ENCODE measurements around the gene RCL1.

Gene RCL1

DNA sequence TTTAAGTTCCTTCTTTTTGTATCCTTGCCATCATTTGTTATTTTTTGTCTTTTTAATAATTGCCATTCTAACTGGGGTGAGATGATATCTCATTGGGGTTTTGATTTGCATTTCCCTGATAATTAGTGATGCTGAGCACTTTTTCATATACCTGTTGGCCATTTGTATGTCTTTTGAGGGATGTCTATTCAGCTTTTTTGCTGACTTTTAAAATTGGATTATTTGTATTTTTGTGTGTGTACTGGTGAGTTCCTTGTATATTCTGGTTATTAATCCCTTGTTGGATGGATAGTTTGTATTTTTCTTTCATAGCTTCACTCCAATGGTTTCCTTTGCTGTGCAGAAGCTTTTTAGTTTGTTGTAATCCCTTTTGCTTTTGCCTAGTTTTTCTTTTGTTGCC is 19.1 kb downstream of the RCL1 start:
- Mint-ChIP-seq H3K27ac (no peak overlapping the region), H3K4me1 (ENCODE audit: low read depth) (peaks cover 29% of the 10 kb centered on the region)

DNA sequence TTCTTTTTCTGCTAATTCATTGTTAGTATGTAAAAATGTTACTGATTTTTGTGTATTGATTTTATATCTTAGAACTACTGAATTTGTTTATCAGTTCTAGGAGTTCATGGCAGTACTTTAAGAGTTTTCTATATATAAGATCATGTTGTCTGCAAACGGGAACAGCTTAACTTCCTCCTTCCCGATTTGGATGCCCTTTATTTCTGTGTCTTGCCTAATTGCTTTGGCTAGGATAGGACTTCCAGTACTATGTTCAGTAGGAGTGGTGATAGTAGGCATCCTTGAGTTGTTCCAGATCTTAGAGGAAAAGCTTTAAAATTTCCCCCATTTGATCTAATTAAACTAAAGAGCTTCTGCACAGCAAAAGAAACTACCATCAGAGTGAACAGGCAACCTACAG is 20.1 kb downstream of the RCL1 start:
- Mint-ChIP-seq H3K27ac (no peak overlapping the region), H3K4me1 (ENCODE audit: low read depth) (peaks cover 29% of the 10 kb centered on the region), H3K4me3 (no peak overlapping the region), H3K9me3 (peaks cover 24% of the 10 kb centered on the region), H3K36me3 (ENCODE audit: low read depth) (peaks cover 30% of the 10 kb centered on the region), H3K27me3 (ENCODE audit: low read depth) (no peaks in the 10 kb centered on the region)
- DNase-seq (ENCODE audit: low spot score): no peak

More for the DNA sequence above, 19.1 kb downstream of the RCL1 start:
- H3K4me3 Mint-ChIP-seq: no peak overlapping the region
- no peak for DNase-seq (ENCODE audit: low spot score)
- H3K36me3 Mint-ChIP-seq (ENCODE audit: low read depth): peaks cover 36% of the 10 kb centered on the region
- peaks cover 32% of the 10 kb centered on the region for H3K9me3 Mint-ChIP-seq
- no peaks in the 10 kb centered on the region for H3K27me3 Mint-ChIP-seq (ENCODE audit: low read depth)

DNA sequence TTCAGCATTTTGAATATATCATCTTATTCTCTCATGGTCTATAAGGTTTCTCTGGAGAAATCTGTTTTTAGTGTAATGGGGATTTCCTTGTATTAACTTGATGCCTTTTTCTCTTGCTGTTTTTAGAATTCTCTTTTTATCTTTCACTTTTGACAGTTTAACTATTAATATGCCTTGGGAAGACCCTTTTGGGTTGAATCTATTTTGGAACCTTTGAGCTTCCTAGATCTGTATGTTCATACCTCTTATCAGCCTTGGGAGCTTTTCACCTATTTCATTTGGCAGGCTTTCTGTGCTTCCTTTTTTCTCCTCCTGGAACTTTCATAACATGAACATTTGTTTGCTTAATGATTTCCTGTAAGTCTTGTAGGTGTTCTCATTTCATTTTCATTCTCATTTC is 22.2 kb downstream of the RCL1 start:
- H3K27me3 Mint-ChIP-seq (ENCODE audit: low read depth): no peaks in the 10 kb centered on the region
- peak overlapping the region; percentile 24 for H3K4me3 Mint-ChIP-seq
- DNase-seq (ENCODE audit: low spot score): no peak
- peaks cover 22% of the 10 kb centered on the region for H3K9me3 Mint-ChIP-seq
- H3K4me1 Mint-ChIP-seq (ENCODE audit: low read depth): peaks cover 23% of the 10 kb centered on the region
- H3K27ac Mint-ChIP-seq: peak overlapping the region; percentile 49
- H3K36me3 Mint-ChIP-seq (ENCODE audit: low read depth): peaks cover 22% of the 10 kb centered on the region

DNA sequence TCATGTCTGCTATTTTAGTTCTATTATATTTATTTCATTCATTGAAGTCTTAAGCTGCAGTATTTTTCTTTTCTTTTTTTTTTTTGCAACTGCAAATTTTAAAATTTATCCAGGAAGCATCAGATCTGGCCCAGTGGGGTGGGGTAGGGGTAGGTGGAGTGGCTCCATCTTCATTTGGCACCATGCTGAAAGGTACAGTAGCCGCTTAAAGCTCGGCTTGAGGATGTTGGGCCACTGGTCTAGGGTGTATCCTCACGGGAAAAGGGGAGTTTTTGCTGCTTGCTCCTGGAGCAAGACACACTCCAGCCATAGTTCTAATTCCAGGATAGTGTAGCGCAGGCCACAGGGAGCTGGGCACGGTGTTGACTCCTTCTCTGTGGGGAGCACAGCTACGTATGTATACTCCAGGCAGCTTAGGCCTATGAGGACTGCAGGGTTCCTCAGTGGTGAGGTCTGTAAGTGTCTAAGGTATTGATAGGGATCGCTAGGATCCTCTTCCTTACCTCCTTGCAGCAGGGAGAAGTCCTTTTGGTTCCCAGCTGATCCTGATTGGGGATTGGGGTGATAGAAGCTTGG is 22.7 kb downstream of the RCL1 start:
- H3K36me3 Mint-ChIP-seq (ENCODE audit: low read depth): peaks cover 20% of the 10 kb centered on the region
- H3K27me3 Mint-ChIP-seq (ENCODE audit: low read depth): no peaks in the 10 kb centered on the region
- H3K27ac Mint-ChIP-seq: peak overlapping the region; percentile 49
- peaks cover 23% of the 10 kb centered on the region for H3K4me1 Mint-ChIP-seq (ENCODE audit: low read depth)
- H3K9me3 Mint-ChIP-seq: peaks cover 22% of the 10 kb centered on the region
- peak; percentile 0 for DNase-seq (ENCODE audit: low spot score)
- peak overlapping the region; percentile 24 for H3K4me3 Mint-ChIP-seq

DNA sequence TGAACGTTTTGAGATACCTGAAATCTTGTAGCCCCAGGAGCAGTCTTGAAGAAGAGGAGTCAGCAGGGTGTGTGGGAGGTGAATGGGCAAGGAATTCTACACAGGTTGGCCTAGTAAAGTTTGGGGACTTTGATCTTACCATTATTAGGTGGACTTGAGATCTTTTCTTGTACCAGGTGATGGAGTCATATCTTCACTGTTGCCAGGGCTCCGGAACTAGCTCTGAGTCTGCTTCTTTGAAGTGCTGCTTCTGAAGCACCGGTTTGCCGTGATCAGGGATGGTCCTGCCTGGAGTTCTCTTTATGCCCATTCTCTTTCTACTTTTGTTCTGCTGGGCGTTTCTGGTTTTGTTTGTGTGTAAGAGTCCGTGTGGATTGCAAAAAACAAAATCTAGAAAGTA is 27.4 kb downstream of the RCL1 start:
- Mint-ChIP-seq H3K36me3 (ENCODE audit: low read depth) (peaks cover 4% of the 10 kb centered on the region), H3K9me3 (peaks cover 5% of the 10 kb centered on the region), H3K27ac (no peak overlapping the region), H3K27me3 (ENCODE audit: low read depth) (no peaks in the 10 kb centered on the region), H3K4me1 (ENCODE audit: low read depth) (peaks cover 22% of the 10 kb centered on the region), H3K4me3 (no peak overlapping the region)
- peak; percentile 0 for DNase-seq (ENCODE audit: low spot score)

DNA sequence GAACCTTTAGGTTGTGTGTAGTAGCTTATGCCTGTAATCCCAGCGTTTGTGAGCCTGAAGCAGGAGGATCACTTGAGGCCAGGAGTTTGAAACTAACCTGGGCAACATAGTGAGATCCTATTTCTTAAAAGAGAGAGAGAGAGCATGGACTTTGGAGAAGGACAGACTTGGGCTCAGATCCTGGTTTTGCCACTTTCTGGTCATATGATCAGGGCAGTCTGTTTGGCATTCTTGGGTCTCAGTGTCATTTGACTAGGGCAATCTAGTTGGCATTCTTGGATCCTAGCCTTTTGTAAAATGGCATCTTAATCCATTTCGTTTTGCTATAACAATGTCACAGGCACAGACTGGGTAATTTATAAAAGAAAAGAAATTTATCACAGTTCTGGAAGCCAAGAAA is 28.4 kb downstream of the RCL1 start:
- Mint-ChIP-seq H3K27me3 (ENCODE audit: low read depth) (no peaks in the 10 kb centered on the region), H3K27ac (no peak overlapping the region), H3K4me1 (ENCODE audit: low read depth) (peaks cover 13% of the 10 kb centered on the region), H3K9me3 (peaks cover 1% of the 10 kb centered on the region), H3K36me3 (ENCODE audit: low read depth) (peaks cover 4% of the 10 kb centered on the region), H3K4me3 (no peak overlapping the region)
- DNase-seq (ENCODE audit: low spot score): peak; percentile 1

DNA sequence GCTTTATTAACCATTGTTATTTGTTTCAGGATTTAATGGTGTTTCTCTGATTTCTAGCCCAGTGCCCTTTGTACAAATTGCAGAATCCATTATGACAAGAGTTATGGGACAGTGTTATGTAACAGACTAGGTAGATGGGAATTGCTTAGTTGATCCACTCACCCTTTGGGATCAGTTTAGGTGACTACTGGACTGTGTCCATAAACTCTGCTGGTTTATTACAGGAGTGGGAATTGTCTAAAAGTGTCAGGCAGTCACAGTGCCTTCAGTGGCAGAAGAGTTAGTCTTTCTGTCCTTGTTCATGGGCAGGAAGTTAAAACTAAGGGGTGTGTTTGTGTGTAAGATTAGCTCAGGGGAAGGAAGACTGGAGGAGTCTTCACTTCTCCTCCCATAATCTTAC is 29.3 kb downstream of the RCL1 start:
- Mint-ChIP-seq H3K27me3 (ENCODE audit: low read depth) (no peaks in the 10 kb centered on the region), H3K4me1 (ENCODE audit: low read depth) (peaks cover 12% of the 10 kb centered on the region), H3K27ac (no peak overlapping the region), H3K36me3 (ENCODE audit: low read depth) (peaks cover 8% of the 10 kb centered on the region), H3K9me3 (no peaks in the 10 kb centered on the region), H3K4me3 (no peak overlapping the region)
- no peak for DNase-seq (ENCODE audit: low spot score)

DNA sequence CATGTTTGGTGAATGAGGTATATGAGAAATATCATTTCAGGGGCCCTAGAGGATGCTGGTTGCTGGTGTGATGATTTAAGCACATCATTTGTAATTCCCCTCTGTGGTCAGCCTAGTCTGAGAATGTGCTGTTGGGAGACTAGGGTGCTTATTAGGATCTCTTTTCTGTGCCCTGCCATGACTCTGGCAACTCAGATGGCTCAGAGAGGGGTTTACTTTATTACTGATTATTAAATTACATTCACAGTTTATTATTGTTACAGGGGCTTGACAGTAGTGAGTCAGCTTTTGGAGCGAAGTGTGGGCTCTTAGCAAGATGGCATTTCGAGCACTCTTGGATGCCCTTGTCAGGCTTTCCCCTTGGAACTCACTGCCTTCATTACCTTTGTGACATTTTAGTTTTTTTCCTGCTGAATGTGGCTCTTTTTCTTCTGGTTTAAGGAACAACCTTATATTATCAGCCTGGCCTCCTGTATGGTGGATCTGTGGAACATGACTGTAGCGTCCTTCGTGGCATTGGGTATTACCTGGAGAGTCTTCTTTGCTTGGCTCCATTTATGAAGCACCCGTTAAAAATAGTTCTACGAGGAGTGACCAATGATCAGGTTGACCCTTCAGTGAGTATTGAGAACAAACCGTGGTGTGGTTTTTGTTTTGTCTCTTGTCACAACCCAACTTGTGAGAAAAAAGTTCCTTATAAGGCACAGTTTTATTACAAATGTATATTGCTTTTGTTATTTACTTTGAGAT is 33.8 kb downstream of the RCL1 start:
- DNase-seq (ENCODE audit: low spot score): peak; percentile 3
- H3K27me3 Mint-ChIP-seq (ENCODE audit: low read depth): no peaks in the 10 kb centered on the region
- H3K27ac Mint-ChIP-seq: no peak overlapping the region
- no peaks in the 10 kb centered on the region for H3K9me3 Mint-ChIP-seq
- H3K36me3 Mint-ChIP-seq (ENCODE audit: low read depth): peaks cover 13% of the 10 kb centered on the region
- H3K4me1 Mint-ChIP-seq (ENCODE audit: low read depth): peaks cover 9% of the 10 kb centered on the region
- H3K4me3 Mint-ChIP-seq: no peak overlapping the region

DNA sequence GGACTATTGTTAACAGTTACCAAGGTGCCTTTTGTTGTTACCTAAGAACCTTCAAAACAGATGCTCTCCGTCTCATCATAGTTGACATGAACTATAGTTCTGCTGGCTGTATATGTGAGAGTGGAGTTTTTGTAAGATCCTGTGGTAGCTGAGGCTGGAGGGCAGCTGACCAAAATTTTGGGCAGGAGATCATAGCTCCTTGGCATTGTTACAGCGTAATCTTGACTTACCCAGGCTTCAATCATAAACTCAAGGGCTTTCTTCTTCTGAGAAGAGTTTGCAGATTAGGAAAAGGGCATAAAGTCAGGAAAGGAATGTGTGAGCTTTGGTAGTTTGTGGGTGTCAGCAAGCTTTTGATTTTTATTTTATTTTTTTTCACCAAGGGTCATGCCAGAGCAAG is 34.5 kb downstream of the RCL1 start:
- no peak for DNase-seq (ENCODE audit: low spot score)
- Mint-ChIP-seq H3K9me3 (no peaks in the 10 kb centered on the region), H3K4me3 (no peak overlapping the region), H3K27me3 (ENCODE audit: low read depth) (no peaks in the 10 kb centered on the region), H3K36me3 (ENCODE audit: low read depth) (peaks cover 16% of the 10 kb centered on the region), H3K4me1 (ENCODE audit: low read depth) (peaks cover 8% of the 10 kb centered on the region), H3K27ac (no peak overlapping the region)

DNA sequence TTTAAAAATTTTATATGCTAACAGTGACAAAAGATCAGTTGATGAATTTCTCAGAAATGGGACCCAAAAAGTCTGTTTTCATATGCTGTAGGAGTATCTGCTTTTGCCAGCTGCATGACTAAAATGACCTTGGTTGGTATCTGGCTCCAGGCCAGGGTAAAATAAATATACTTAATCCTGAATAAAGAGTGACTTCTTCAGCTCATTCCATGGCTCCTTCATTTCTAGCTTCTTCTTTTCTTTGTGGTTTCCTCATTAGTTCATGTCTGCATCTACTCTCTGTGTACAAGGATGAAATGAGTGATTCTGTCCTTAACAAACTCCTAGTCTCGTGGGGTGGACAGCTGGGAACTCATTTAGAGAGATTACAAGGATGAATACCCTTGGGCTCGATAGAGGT is 36.0 kb downstream of the RCL1 start:
- no peak overlapping the region for H3K27ac Mint-ChIP-seq
- peaks cover 24% of the 10 kb centered on the region for H3K36me3 Mint-ChIP-seq (ENCODE audit: low read depth)
- peaks cover 17% of the 10 kb centered on the region for H3K4me1 Mint-ChIP-seq (ENCODE audit: low read depth)
- DNase-seq (ENCODE audit: low spot score): no peak
- H3K4me3 Mint-ChIP-seq: no peak overlapping the region
- no peaks in the 10 kb centered on the region for H3K9me3 Mint-ChIP-seq
- no peaks in the 10 kb centered on the region for H3K27me3 Mint-ChIP-seq (ENCODE audit: low read depth)

DNA sequence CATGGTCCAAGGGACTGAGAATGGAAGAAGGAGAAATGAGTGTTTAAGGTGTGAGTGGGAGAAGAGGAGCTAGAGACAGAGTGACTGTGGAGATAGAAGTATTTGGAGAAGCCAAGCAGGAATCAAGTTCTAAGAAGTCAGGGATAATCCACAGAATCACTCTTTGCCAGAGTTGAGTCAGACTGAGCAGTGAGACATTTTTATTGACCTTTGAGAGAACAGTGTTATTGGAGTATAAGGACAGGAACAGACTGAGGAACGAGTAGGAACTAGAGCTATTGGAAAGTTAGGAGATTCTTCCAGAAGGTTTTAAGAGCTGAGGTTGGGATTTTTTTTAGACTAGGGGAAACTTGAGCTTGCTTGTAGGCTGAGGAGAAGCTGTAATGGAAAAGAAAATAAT is 37.2 kb downstream of the RCL1 start:
- DNase-seq (ENCODE audit: low spot score): no peak
- no peaks in the 10 kb centered on the region for H3K27me3 Mint-ChIP-seq (ENCODE audit: low read depth)

DNA sequence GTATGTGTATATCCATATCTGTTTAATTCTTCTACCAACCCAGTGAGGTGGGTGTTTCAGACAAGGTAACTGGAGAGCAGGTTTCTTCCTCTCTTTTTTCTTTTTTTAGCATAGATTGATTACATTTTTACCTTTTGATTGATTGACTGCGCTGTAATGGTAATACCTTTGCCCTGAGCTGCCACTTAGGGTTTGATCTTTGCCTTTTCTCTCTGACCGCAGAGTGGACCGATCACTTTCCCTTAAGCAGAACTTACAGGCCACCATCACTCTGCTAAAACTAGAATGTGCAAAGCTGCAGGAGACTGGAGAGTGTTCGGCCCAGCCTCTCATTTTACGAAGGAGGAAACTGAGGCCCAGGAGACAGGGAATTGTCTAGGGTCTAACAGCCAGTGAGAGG is 38.0 kb downstream of the RCL1 start:
- H3K27me3 Mint-ChIP-seq (ENCODE audit: low read depth): no peaks in the 10 kb centered on the region
- no peaks in the 10 kb centered on the region for H3K9me3 Mint-ChIP-seq
- H3K4me3 Mint-ChIP-seq: no peak overlapping the region
- peaks cover 32% of the 10 kb centered on the region for H3K4me1 Mint-ChIP-seq (ENCODE audit: low read depth)
- no peak for DNase-seq (ENCODE audit: low spot score)
- H3K27ac Mint-ChIP-seq: no peak overlapping the region
- peaks cover 33% of the 10 kb centered on the region for H3K36me3 Mint-ChIP-seq (ENCODE audit: low read depth)

More for the DNA sequence above, 37.2 kb downstream of the RCL1 start:
- no peak overlapping the region for H3K4me3 Mint-ChIP-seq
- peaks cover 27% of the 10 kb centered on the region for H3K4me1 Mint-ChIP-seq (ENCODE audit: low read depth)
- no peak overlapping the region for H3K27ac Mint-ChIP-seq
- H3K36me3 Mint-ChIP-seq (ENCODE audit: low read depth): peaks cover 32% of the 10 kb centered on the region
- no peaks in the 10 kb centered on the region for H3K9me3 Mint-ChIP-seq

DNA sequence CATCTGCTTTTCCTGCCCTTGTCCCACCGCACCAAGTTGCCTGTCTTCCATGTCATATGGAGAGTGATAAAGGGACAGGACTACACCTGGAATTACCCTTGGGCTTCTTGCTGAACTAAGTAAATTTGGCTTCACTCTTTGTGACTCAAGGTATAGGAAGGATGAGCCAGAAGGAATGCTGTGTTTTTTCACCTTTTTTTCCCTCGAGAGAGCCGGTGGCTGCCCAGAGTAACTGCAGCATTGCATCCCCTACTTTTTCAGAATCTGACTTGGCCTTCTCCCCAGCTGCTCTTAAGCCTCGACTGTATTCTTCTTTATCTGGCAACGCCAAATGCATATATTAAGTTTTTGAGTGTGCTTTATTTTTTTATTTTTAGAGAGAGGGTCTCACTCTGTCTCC is 38.4 kb downstream of the RCL1 start:
- Mint-ChIP-seq H3K27me3 (ENCODE audit: low read depth) (no peaks in the 10 kb centered on the region), H3K9me3 (no peaks in the 10 kb centered on the region), H3K4me3 (no peak overlapping the region), H3K4me1 (ENCODE audit: low read depth) (peaks cover 33% of the 10 kb centered on the region), H3K36me3 (ENCODE audit: low read depth) (peaks cover 35% of the 10 kb centered on the region), H3K27ac (no peak overlapping the region)
- DNase-seq (ENCODE audit: low spot score): peak; percentile 2

DNA sequence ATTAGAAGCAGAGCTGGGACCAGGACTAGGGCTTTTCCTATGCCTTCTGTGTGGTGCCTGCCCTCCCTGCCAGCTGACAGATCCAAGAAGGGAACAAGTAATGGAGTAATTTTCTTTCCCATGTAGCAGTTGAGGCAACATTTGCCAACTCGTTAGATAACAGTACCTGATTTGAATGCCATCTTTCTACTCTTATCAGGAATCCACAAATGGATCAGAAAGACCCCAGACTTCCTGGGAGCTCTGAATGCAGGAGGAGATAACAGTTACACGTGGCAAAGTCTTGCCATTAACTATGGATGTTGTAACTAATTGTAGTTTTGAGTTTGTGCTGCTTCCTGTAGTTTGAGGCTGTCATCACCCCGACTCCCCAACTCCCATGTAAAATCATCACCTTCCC is 39.2 kb downstream of the RCL1 start:
- DNase-seq (ENCODE audit: low spot score): no peak
- peaks cover 36% of the 10 kb centered on the region for H3K4me1 Mint-ChIP-seq (ENCODE audit: low read depth)
- H3K4me3 Mint-ChIP-seq: no peak overlapping the region

More for the DNA sequence above, 39.2 kb downstream of the RCL1 start:
- Mint-ChIP-seq H3K9me3 (no peaks in the 10 kb centered on the region), H3K27ac (no peak overlapping the region), H3K36me3 (ENCODE audit: low read depth) (peaks cover 36% of the 10 kb centered on the region), H3K27me3 (ENCODE audit: low read depth) (no peaks in the 10 kb centered on the region)
